ENCODE measurements around the gene NEK1.

DNA sequence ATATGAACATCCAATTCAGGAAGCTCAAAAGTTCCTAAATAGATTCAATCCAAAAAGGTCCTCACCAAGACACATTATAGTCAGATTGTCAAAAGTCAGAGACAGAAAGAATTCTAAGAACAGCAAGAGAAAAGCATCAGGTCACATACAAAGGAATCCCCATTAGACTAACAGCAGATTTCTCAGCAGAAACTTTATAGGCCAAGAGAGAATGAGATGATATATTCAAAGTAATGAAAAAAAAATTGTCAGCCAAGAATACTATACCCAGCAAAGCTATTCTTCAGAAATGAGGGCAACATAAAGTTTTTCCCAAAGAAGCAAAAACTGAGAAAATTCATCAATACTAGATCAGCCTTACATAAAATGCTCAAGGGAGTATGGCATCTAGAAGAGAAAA is 235.0 kb downstream of the NEK1 start:
- TF ChIP-seq, protein P1, sequence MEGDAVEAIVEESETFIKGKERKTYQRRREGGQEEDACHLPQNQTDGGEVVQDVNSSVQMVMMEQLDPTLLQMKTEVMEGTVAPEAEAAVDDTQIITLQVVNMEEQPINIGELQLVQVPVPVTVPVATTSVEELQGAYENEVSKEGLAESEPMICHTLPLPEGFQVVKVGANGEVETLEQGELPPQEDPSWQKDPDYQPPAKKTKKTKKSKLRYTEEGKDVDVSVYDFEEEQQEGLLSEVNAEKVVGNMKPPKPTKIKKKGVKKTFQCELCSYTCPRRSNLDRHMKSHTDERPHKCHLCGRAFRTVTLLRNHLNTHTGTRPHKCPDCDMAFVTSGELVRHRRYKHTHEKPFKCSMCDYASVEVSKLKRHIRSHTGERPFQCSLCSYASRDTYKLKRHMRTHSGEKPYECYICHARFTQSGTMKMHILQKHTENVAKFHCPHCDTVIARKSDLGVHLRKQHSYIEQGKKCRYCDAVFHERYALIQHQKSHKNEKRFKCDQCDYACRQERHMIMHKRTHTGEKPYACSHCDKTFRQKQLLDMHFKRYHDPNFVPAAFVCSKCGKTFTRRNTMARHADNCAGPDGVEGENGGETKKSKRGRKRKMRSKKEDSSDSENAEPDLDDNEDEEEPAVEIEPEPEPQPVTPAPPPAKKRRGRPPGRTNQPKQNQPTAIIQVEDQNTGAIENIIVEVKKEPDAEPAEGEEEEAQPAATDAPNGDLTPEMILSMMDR (conservative IDR thresholded peaks at IDR 0.05; ENCODE audit: low read depth in 2 of 2), result no peak
- TF ChIP-seq, protein P2, sequence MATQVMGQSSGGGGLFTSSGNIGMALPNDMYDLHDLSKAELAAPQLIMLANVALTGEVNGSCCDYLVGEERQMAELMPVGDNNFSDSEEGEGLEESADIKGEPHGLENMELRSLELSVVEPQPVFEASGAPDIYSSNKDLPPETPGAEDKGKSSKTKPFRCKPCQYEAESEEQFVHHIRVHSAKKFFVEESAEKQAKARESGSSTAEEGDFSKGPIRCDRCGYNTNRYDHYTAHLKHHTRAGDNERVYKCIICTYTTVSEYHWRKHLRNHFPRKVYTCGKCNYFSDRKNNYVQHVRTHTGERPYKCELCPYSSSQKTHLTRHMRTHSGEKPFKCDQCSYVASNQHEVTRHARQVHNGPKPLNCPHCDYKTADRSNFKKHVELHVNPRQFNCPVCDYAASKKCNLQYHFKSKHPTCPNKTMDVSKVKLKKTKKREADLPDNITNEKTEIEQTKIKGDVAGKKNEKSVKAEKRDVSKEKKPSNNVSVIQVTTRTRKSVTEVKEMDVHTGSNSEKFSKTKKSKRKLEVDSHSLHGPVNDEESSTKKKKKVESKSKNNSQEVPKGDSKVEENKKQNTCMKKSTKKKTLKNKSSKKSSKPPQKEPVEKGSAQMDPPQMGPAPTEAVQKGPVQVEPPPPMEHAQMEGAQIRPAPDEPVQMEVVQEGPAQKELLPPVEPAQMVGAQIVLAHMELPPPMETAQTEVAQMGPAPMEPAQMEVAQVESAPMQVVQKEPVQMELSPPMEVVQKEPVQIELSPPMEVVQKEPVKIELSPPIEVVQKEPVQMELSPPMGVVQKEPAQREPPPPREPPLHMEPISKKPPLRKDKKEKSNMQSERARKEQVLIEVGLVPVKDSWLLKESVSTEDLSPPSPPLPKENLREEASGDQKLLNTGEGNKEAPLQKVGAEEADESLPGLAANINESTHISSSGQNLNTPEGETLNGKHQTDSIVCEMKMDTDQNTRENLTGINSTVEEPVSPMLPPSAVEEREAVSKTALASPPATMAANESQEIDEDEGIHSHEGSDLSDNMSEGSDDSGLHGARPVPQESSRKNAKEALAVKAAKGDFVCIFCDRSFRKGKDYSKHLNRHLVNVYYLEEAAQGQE (IDR thresholded peaks at IDR 0.05; ENCODE audit: unreplicated experiment), result no peak
- TF ChIP-seq EZH2phosphoT487 (IDR thresholded peaks at IDR 0.05; ENCODE audit: unreplicated experiment), result no peak
- TF ChIP-seq EZH2 (IDR thresholded peaks at IDR 0.05; ENCODE audit: low read depth, unreplicated experiment), result no peak
- no peak for TF ChIP-seq ZNF114 (CRISPR knock-in tag; IDR thresholded peaks at IDR 0.05)
- TF ChIP-seq POLR2AphosphoS5 (IDR thresholded peaks at IDR 0.05; ENCODE audit: low read depth), result no peak
- no peak for TF ChIP-seq JUNB (IDR thresholded peaks at IDR 0.05; ENCODE audit: unreplicated experiment)
- TF ChIP-seq, protein P3, sequence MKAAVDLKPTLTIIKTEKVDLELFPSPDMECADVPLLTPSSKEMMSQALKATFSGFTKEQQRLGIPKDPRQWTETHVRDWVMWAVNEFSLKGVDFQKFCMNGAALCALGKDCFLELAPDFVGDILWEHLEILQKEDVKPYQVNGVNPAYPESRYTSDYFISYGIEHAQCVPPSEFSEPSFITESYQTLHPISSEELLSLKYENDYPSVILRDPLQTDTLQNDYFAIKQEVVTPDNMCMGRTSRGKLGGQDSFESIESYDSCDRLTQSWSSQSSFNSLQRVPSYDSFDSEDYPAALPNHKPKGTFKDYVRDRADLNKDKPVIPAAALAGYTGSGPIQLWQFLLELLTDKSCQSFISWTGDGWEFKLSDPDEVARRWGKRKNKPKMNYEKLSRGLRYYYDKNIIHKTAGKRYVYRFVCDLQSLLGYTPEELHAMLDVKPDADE (IDR thresholded peaks at IDR 0.05), result no peak
- no peak for TF ChIP-seq CREB1 (CRISPR knock-in tag; IDR thresholded peaks at IDR 0.05; ENCODE audit: low read depth)
- TF ChIP-seq, protein P4, sequence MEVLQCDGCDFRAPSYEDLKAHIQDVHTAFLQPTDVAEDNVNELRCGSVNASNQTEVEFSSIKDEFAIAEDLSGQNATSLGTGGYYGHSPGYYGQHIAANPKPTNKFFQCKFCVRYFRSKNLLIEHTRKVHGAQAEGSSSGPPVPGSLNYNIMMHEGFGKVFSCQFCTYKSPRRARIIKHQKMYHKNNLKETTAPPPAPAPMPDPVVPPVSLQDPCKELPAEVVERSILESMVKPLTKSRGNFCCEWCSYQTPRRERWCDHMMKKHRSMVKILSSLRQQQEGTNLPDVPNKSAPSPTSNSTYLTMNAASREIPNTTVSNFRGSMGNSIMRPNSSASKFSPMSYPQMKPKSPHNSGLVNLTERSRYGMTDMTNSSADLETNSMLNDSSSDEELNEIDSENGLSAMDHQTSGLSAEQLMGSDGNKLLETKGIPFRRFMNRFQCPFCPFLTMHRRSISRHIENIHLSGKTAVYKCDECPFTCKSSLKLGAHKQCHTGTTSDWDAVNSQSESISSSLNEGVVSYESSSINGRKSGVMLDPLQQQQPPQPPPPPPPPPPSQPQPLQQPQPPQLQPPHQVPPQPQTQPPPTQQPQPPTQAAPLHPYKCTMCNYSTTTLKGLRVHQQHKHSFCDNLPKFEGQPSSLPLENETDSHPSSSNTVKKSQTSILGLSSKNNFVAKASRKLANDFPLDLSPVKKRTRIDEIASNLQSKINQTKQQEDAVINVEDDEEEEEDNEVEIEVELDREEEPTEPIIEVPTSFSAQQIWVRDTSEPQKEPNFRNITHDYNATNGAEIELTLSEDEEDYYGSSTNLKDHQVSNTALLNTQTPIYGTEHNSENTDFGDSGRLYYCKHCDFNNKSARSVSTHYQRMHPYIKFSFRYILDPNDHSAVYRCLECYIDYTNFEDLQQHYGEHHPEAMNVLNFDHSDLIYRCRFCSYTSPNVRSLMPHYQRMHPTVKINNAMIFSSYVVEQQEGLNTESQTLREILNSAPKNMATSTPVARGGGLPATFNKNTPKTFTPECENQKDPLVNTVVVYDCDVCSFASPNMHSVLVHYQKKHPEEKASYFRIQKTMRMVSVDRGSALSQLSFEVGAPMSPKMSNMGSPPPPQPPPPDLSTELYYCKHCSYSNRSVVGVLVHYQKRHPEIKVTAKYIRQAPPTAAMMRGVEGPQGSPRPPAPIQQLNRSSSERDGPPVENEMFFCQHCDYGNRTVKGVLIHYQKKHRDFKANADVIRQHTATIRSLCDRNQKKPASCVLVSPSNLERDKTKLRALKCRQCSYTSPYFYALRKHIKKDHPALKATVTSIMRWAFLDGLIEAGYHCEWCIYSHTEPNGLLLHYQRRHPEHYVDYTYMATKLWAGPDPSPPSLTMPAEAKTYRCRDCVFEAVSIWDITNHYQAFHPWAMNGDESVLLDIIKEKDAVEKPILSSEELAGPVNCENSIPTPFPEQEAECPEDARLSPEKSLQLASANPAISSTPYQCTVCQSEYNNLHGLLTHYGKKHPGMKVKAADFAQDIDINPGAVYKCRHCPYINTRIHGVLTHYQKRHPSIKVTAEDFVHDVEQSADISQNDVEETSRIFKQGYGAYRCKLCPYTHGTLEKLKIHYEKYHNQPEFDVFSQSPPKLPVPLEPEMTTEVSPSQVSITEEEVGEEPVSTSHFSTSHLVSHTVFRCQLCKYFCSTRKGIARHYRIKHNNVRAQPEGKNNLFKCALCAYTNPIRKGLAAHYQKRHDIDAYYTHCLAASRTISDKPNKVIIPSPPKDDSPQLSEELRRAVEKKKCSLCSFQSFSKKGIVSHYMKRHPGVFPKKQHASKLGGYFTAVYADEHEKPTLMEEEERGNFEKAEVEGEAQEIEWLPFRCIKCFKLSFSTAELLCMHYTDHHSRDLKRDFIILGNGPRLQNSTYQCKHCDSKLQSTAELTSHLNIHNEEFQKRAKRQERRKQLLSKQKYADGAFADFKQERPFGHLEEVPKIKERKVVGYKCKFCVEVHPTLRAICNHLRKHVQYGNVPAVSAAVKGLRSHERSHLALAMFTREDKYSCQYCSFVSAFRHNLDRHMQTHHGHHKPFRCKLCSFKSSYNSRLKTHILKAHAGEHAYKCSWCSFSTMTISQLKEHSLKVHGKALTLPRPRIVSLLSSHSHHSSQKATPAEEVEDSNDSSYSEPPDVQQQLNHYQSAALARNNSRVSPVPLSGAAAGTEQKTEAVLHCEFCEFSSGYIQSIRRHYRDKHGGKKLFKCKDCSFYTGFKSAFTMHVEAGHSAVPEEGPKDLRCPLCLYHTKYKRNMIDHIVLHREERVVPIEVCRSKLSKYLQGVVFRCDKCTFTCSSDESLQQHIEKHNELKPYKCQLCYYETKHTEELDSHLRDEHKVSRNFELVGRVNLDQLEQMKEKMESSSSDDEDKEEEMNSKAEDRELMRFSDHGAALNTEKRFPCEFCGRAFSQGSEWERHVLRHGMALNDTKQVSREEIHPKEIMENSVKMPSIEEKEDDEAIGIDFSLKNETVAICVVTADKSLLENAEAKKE (CRISPR knock-in tag; IDR thresholded peaks at IDR 0.05), result no peak
- no peak for TF ChIP-seq ZNF331 (CRISPR knock-in tag; IDR thresholded peaks at IDR 0.05; ENCODE audit: low read depth)
- TF ChIP-seq STAT1 (IDR thresholded peaks at IDR 0.05; ENCODE audit: unreplicated experiment), result no peak
